Suprapubic skin (tissue), 4 donors: ENCODE results near the gene ATXN8OS. TPM values are rescaled to one million over a fixed set of nuclear protein-coding genes. Genes with fewer than 3 reads are reported as not detected.

ENCODE experiments used
- DNase-seq, 2 donors: peaks; one replicate each; pipeline ENCODE4 v3.0.0-alpha.2; 2019; ENCODE audit warnings: low spot score in 2 of 2
- H3K27ac ChIP-seq: fragments of 200-600 bp; sonication (generic); one replicate; pipeline ENCODE4 v1.5.1; 2019
- H3K27me3 ChIP-seq: fragments of 200-600 bp; sonication (generic); one replicate; pipeline ENCODE4 v1.5.1; 2019
- H3K36me3 ChIP-seq: fragments of 200-600 bp; sonication (generic); one replicate; pipeline ENCODE4 v1.5.1; 2019
- H3K4me1 ChIP-seq: fragments of 200-600 bp; sonication (generic); one replicate; pipeline ENCODE4 v1.5.1; 2019
- H3K4me3 ChIP-seq: fragments of 200-600 bp; sonication (generic); one replicate; pipeline ENCODE4 v1.5.1; 2019; ENCODE audit warnings: mild to moderate bottlenecking
- H3K9me3 ChIP-seq: fragments of 200-600 bp; sonication (generic); one replicate; pipeline ENCODE4 v1.5.1; 2019
- EP300 ChIP-seq: sonication (generic); formaldehyde crosslinking; IDR thresholded peaks from one replicate; pipeline ENCODE4 v1.6.1; 2017; ENCODE audit warnings: antibody characterized with exemption
- POLR2A ChIP-seq, 2 donors: fragments of 450-650 bp; IDR thresholded peaks; one replicate each; pipeline ENCODE4 v1.6.1; 2017; ENCODE audit warnings: antibody characterized with exemption in 2 of 2, mild to moderate bottlenecking in 2 of 2, moderate library complexity in 2 of 2
- POLR2AphosphoS5 ChIP-seq, 3 donors: sonication (generic); formaldehyde crosslinking; IDR thresholded peaks; one replicate each; pipeline ENCODE4 v1.6.1; 2017; ENCODE audit warnings: antibody characterized with exemption in 3 of 3
- WGBS: methylation state at CpG from one replicate; pipeline ENCODE4 v1.1.5; 2018; 5-methylcytosine and 5-hydroxymethylcytosine counted together
- total RNA-seq, 4 donors: library from RNA; depleted of rRNA; stranded (reverse); fragments of >200 nt; gene quantifications; one replicate each; pipeline ENCODE4 v1.1.0, GENCODE V29; 2016
- TF ChIP-seq, protein P1 (sequence below), 2 donors: fragments of 200-600 bp in 1 of 2; fragments of 450-650 bp in 1 of 2; sonication (generic) in 1 of 2; IDR thresholded peaks; one replicate each; pipeline ENCODE4 v1.5.1; 2016 to 2019; ENCODE audit warnings: antibody characterized with exemption in 2 of 2, mild to moderate bottlenecking in 1 of 2, moderate library complexity in 1 of 2

Gene ATXN8OS
- total RNA-seq, 4 donors from 2014 or later, result not detected

DNA sequence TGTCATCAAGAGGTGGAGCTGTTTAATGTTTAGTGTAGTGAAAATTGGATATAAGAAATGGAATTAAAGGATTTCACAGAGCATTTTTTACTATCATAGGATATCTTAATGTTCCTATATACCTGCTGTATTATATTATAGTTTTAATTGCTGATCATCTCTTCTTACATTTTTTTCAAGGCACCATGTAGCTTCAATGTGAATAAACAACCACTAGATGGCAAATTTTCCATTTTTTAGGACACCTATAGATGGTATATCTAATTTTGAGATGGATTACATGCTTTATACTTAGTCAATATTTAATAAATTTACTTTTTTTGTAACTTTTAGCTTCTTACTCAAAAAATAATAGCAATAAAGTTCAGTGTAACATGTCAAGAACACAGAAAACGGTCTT is 9.0 kb upstream of the ATXN8OS start:
- 41% methylated on average over 1 of the region's 1 CpG for WGBS
- TF ChIP-seq, protein P1, sequence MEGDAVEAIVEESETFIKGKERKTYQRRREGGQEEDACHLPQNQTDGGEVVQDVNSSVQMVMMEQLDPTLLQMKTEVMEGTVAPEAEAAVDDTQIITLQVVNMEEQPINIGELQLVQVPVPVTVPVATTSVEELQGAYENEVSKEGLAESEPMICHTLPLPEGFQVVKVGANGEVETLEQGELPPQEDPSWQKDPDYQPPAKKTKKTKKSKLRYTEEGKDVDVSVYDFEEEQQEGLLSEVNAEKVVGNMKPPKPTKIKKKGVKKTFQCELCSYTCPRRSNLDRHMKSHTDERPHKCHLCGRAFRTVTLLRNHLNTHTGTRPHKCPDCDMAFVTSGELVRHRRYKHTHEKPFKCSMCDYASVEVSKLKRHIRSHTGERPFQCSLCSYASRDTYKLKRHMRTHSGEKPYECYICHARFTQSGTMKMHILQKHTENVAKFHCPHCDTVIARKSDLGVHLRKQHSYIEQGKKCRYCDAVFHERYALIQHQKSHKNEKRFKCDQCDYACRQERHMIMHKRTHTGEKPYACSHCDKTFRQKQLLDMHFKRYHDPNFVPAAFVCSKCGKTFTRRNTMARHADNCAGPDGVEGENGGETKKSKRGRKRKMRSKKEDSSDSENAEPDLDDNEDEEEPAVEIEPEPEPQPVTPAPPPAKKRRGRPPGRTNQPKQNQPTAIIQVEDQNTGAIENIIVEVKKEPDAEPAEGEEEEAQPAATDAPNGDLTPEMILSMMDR (IDR thresholded peaks at IDR 0.05), result no peak
- TF ChIP-seq POLR2A (IDR thresholded peaks at IDR 0.05), result no peak
- Histone ChIP-seq H3K4me1 (no peaks in the 10 kb centered on the region), H3K36me3 (no peaks in the 10 kb centered on the region), H3K27ac (no peak overlapping the region), H3K27me3 (no peaks in the 10 kb centered on the region), H3K4me3 (no peak overlapping the region), H3K9me3 (no peaks in the 10 kb centered on the region)
- DNase-seq, result no peak

DNA sequence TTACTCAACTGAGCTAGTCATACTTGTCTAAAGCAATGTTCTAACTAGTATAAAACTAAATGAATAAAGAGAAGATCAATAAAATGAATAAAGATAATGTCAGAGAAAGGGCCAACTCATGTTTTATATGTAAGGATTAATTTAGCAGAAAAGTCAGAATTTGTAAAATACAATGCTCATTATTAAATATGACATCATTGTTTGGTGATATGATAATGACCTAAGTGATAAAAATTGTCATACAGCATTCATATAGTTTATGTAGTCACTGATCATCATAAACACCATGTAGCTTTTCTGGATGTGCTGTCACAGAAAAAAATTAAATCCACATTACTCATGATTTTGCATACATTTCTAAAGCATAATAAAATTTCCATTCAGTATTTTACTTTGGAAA is 3.1 kb upstream of the ATXN8OS start:
- H3K4me3 ChIP-seq, result no peak overlapping the region
- H3K27me3 ChIP-seq, result peaks cover 11% of the 10 kb centered on the region
- no peak overlapping the region for H3K27ac ChIP-seq
- TF ChIP-seq, protein P1 (IDR thresholded peaks at IDR 0.05), result no peak
- TF ChIP-seq POLR2A (IDR thresholded peaks at IDR 0.05), result no peak
- TF ChIP-seq POLR2AphosphoS5 (IDR thresholded peaks at IDR 0.05), result no peak
- no peak for TF ChIP-seq EP300
- no peaks in the 10 kb centered on the region for H3K36me3 ChIP-seq
- no peaks in the 10 kb centered on the region for H3K4me1 ChIP-seq
- DNase-seq, result no peak
- no peaks in the 10 kb centered on the region for H3K9me3 ChIP-seq

DNA sequence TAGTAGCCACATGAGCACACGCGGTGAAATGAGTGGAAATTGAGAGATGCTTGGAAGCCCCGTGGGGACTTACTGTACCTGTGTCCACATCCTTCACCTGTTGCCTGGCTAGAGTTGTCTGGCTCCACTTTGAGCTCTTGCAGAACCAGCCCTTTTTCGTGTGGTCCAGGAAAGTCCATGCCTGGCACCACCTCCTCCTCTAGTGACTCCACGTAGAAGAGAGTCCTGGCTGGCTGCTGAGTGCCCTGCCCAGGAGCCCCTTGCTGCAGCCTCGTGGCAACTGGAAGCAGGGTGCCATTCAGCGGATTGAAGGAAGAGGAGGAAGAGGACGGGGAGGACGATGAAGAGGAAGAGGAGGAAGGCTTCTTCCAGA is 515 bp upstream of the ATXN8OS start:
- Histone ChIP-seq H3K9me3 (peaks cover 3% of the 10 kb centered on the region), H3K27ac (no peak overlapping the region), H3K27me3 (peaks cover 11% of the 10 kb centered on the region), H3K4me3 (no peak overlapping the region), H3K36me3 (no peaks in the 10 kb centered on the region), H3K4me1 (no peaks in the 10 kb centered on the region)
- WGBS, result 28% methylated on average over 9 of the region's 9 CpGs
- no peak for DNase-seq
- TF ChIP-seq POLR2AphosphoS5 (IDR thresholded peaks at IDR 0.05) (no peak), POLR2A (IDR thresholded peaks at IDR 0.05) (no peak), EP300 (no peak)
- TF ChIP-seq, protein P1 (IDR thresholded peaks at IDR 0.05), result no peak

- Histone ChIP-seq H3K4me3 (no peak within 1 kb of the TSS), H3K27ac (no peak within 1 kb of the TSS), H3K4me1 (no peaks in the 10 kb centered on the region), H3K9me3 (peaks cover 3% of the 10 kb centered on the region), H3K36me3 (no peaks in the 10 kb centered on the region), H3K27me3 (peaks cover 11% of the 10 kb centered on the region)
- no peak for TF ChIP-seq EP300
- TF ChIP-seq POLR2A (IDR thresholded peaks at IDR 0.05), result no peak
- TF ChIP-seq, protein P1 (IDR thresholded peaks at IDR 0.05), result no peak
- TF ChIP-seq POLR2AphosphoS5 (IDR thresholded peaks at IDR 0.05), result no peak
- DNase-seq, result no peak
- WGBS, result 57% methylated on average over 18 of the region's 18 CpGs
These were observed 905 bp downstream of the ATXN8OS start, which contains the start of gene KLHL1 for GRCh38 chr13:70108356-70109105. KLHL1 (minus strand) TSS chr13:70108452; CDS start chr13:70107699, 753 bp downstream.

DNA sequence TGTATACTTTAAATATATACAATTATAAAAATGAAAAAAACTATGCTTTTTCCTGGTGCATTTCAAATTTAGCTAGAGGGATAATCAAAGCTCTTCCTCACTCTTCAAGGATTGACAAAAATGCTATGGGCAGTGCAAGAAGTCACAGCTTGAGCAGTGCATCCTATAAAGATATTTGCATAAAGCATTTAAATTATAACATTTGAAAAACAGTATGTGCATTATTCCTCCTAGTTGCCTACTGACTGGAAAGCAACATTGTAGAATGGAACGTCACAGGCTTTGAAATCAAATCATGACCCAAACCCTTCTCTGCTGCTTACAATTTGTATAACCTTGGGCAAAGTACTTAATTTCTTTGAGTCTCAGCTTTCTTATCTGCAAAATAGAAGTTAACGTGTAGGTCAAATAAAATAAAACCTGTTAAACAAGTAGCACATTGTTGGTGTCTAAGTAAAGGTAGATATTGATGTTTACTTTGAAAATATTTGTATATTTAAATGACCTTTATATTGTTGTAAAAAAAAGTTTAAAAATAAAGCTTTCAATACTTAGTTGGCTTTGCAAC is 9.8 kb downstream of the ATXN8OS start:
- Histone ChIP-seq H3K27ac (no peak overlapping the region), H3K9me3 (no peaks in the 10 kb centered on the region), H3K4me3 (no peak overlapping the region), H3K36me3 (no peaks in the 10 kb centered on the region), H3K27me3 (no peaks in the 10 kb centered on the region), H3K4me1 (no peaks in the 10 kb centered on the region)
- 58% methylated on average over 2 of the region's 2 CpGs for WGBS
- no peak for TF ChIP-seq EP300
- no peak for TF ChIP-seq POLR2AphosphoS5 (IDR thresholded peaks at IDR 0.05)
- TF ChIP-seq, protein P1 (IDR thresholded peaks at IDR 0.05), result no peak
- no peak for TF ChIP-seq POLR2A (IDR thresholded peaks at IDR 0.05)
- no peak for DNase-seq
